OCI-LY7 (cell line): ENCODE results near the gene MLANA. TPM values are rescaled to one million over a fixed set of nuclear protein-coding genes. Genes with fewer than 3 reads are reported as not detected.

Experiments used
- BruUV-seq: library from RNA; stranded (reverse); fragments of 400-500 nt; replicated peaks from 2 replicates; lab custom pipeline; 2021; lab: Mats Ljungman, UMichigan
- CTCF ChIA-PET: fragments of 300-600 bp; sonication (Branson Sonifier 250); formaldehyde crosslinking; loops from one replicate; lab custom pipeline; 2022; ENCODE audit warnings: antibody characterized with exemption; ENCODE audit not compliant: unreplicated experiment; lab: Charles Lee
- POLR2A ChIA-PET: fragments of 300-600 bp; sonication (Branson Sonifier 250); formaldehyde crosslinking; loops from one replicate; lab custom pipeline; 2022; ENCODE audit warnings: antibody characterized with exemption; lab: Charles Lee
- DNase-seq: peaks from one replicate; pipeline ENCODE4 v3.0.0-alpha.2; 2015; ENCODE audit warnings: low spot score
- H2AFZ ChIP-seq: fragments of 200-600 bp; sonication (generic), shearing (Covaris generic); 2 replicates; pipeline ENCODE4 v1.6.1; 2014; ENCODE audit warnings: mild to moderate bottlenecking, antibody characterized with exemption, low read length, moderate library complexity
- H3K27ac ChIP-seq: fragments of 200-600 bp; sonication (generic); 2 replicates; pipeline ENCODE4 v1.5.1; 2014; ENCODE audit warnings: mixed run types, low read depth, mild to moderate bottlenecking, moderate library complexity, low read length, inconsistent platforms; ENCODE audit not compliant: poor library complexity, severe bottlenecking
- H3K36me3 ChIP-seq: fragments of 200-600 bp; sonication (generic); 2 replicates; pipeline ENCODE4 v1.6.1; 2014; ENCODE audit warnings: mild to moderate bottlenecking, antibody characterized with exemption, low read length, moderate library complexity, mixed read lengths; ENCODE audit not compliant: insufficient read depth
- H3K4me1 ChIP-seq: fragments of 200-600 bp; sonication (generic); 2 replicates; pipeline ENCODE4 v1.5.1; 2014; ENCODE audit warnings: mild to moderate bottlenecking, low read length; ENCODE audit not compliant: insufficient read depth, poor library complexity, severe bottlenecking
- H3K4me2 ChIP-seq: fragments of 200-600 bp; sonication (generic); 2 replicates; pipeline ENCODE4 v1.6.1; 2014; ENCODE audit warnings: mild to moderate bottlenecking, low read length
- H3K4me3 ChIP-seq: fragments of 200-600 bp; sonication (generic); 2 replicates; pipeline ENCODE4 v1.5.1; 2014; ENCODE audit warnings: mild to moderate bottlenecking, low read depth, low read length; ENCODE audit not compliant: poor library complexity, severe bottlenecking
- H3K79me2 ChIP-seq: fragments of 200-600 bp; sonication (generic); 2 replicates; pipeline ENCODE4 v1.6.1; 2016; ENCODE audit warnings: low read depth, mild to moderate bottlenecking, low read length, moderate library complexity, mixed read lengths; ENCODE audit not compliant: insufficient read depth
- H3K9me2 ChIP-seq: fragments of 200-600 bp; sonication (generic); 2 replicates; pipeline ENCODE4 v1.6.1; 2016; ENCODE audit warnings: mild to moderate bottlenecking, low read length, mixed read lengths; ENCODE audit not compliant: insufficient read depth
- H3K9me3 ChIP-seq: fragments of 200-600 bp; sonication (generic); 2 replicates; pipeline ENCODE4 v1.6.1; 2014; ENCODE audit warnings: mild to moderate bottlenecking, mixed run types, low read length, mixed read lengths
- H4K20me1 ChIP-seq: fragments of 200-600 bp; sonication (generic); 2 replicates; pipeline ENCODE4 v1.6.1; 2014; ENCODE audit warnings: mild to moderate bottlenecking, antibody characterized with exemption, low read length, moderate library complexity, mixed read lengths; ENCODE audit not compliant: insufficient read depth
- CTCF ChIP-seq: fragments of 200-600 bp; sonication (generic); conservative IDR thresholded peaks from 2 replicates; pipeline ENCODE4 v1.5.1; 2014; ENCODE audit warnings: mild to moderate bottlenecking, antibody characterized with exemption, low read length, moderate library complexity, mixed read lengths
- EZH2phosphoT487 ChIP-seq: fragments of 200-600 bp; sonication (generic); IDR thresholded peaks from 2 replicates; pipeline ENCODE4 v1.6.1; 2018; ENCODE audit warnings: low read depth, borderline replicate concordance, mild to moderate bottlenecking, mixed run types, antibody characterized with exemption, low read length, moderate library complexity, mixed read lengths
- intact Hi-C: fragments of 100-400 bp; cut with micrococcal nuclease; formaldehyde crosslinking; loops from one replicate; pipeline ENCODE4 v1.10.0; 2022; ENCODE audit not compliant: unreplicated experiment
- total RNA-seq, 2 experiments: library from RNA; depleted of rRNA in 1 of 2; stranded (reverse); fragments of >200 nt in 1 of 2; shearing (Covaris generic) in 1 of 2; gene quantifications; 2 replicates each; pipeline ENCODE4 v1.2.3, GENCODE V29; 2014 to 2022

The MLANA gene
- total RNA-seq, 2 experiments from 2014 or later = not detected

- Histone ChIP-seq H3K27ac (no peak overlapping the region), H3K4me1 (no peaks in the 10 kb centered on the region), H4K20me1 (no peaks in the 10 kb centered on the region), H3K36me3 (no peaks in the 10 kb centered on the region; the same call in 1 of the 2 replicates), H2AFZ (no peak overlapping the region), H3K4me3 (no peak overlapping the region), H3K9me3 (no peaks in the 10 kb centered on the region), H3K79me2 (no peaks in the 10 kb centered on the region), H3K4me2 (no peak overlapping the region), H3K9me2 (no peaks in the 10 kb centered on the region)
- ChIA-PET POLR2A (no interaction called here), CTCF (no interaction called here)
- intact Hi-C loops = no loop called here
- BruUV-seq = no TSS peak
- TF ChIP-seq EZH2phosphoT487 (no peak), CTCF (no peak)
- no peak for DNase-seq
These were observed 61.1 kb downstream of the MLANA start for GRCh38 chr9:5951686-5952211.

- Histone ChIP-seq H3K9me3 (no peaks in the 10 kb centered on the region), H3K36me3 (no peaks in the 10 kb centered on the region; the same call in 1 of the 2 replicates), H4K20me1 (no peaks in the 10 kb centered on the region), H2AFZ (no peak overlapping the region), H3K27ac (no peak overlapping the region), H3K4me2 (no peak overlapping the region), H3K4me3 (no peak overlapping the region), H3K79me2 (no peaks in the 10 kb centered on the region), H3K4me1 (peaks cover 13% of the 10 kb centered on the region), H3K9me2 (no peaks in the 10 kb centered on the region)
- no TSS peak for BruUV-seq
- POLR2A ChIA-PET = interaction anchor here (2.1 kb wide), 1 partner anchor 11 kb away, joined by 7 read pairs; no protein-coding TSS in a partner anchor
- CTCF ChIA-PET = no interaction called here
- no peak for DNase-seq
- intact Hi-C loops = no loop called here
- TF ChIP-seq CTCF (no peak), EZH2phosphoT487 (no peak)
These were observed 63.3 kb downstream of the MLANA start for GRCh38 chr9:5953743-5954707.
